ENCODE results near the gene SPECC1.

SPECC1 gene

GRCh38 chr17:20205609-20206008, 196.4 kb downstream of the SPECC1 start:
- DNase-seq (ENCODE audit: low spot score), result no peak
- Histone ChIP-seq H3K4me3 (no peak overlapping the region), H3K27ac (peak overlapping the region; percentile 37 to 53)
- TF ChIP-seq, protein P1, sequence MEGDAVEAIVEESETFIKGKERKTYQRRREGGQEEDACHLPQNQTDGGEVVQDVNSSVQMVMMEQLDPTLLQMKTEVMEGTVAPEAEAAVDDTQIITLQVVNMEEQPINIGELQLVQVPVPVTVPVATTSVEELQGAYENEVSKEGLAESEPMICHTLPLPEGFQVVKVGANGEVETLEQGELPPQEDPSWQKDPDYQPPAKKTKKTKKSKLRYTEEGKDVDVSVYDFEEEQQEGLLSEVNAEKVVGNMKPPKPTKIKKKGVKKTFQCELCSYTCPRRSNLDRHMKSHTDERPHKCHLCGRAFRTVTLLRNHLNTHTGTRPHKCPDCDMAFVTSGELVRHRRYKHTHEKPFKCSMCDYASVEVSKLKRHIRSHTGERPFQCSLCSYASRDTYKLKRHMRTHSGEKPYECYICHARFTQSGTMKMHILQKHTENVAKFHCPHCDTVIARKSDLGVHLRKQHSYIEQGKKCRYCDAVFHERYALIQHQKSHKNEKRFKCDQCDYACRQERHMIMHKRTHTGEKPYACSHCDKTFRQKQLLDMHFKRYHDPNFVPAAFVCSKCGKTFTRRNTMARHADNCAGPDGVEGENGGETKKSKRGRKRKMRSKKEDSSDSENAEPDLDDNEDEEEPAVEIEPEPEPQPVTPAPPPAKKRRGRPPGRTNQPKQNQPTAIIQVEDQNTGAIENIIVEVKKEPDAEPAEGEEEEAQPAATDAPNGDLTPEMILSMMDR (IDR thresholded peaks at IDR 0.05), result no peak

DNA sequence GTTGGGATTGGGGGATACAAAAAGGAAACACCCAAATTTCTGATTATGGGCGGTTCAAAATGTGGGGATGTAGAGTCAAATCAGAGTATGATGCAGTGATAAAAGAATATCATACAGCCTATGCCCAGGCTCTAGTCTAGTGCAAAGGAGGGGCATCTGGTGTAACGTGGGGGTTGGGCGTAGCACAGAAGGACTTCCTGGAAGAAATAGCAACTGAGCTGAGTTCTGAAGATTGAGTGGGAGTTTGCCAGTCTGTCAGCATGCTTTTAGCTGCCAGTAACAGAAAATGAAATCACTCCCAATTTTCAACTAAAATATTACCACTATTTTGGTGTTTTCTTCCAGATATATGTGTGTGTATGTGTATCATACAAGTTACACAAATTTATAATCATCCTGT, 196.9 kb downstream of the SPECC1 start:
- no peak overlapping the region for H3K4me3 ChIP-seq
- TF ChIP-seq, protein P1 (IDR thresholded peaks at IDR 0.05), result no peak
- DNase-seq (ENCODE audit: low spot score), result no peak
- peak overlapping the region; percentile 37 to 53 for H3K27ac ChIP-seq

- DNase-seq (ENCODE audit: low spot score), result no peak
- Histone ChIP-seq H3K4me3 (no peak overlapping the region), H3K27ac (peak overlapping the region; percentile 37 to 63)
- TF ChIP-seq, protein P1 (IDR thresholded peaks at IDR 0.05), result no peak
Observed at GRCh38 chr17:20206591-20206990, 197.4 kb downstream of the SPECC1 start.

DNA sequence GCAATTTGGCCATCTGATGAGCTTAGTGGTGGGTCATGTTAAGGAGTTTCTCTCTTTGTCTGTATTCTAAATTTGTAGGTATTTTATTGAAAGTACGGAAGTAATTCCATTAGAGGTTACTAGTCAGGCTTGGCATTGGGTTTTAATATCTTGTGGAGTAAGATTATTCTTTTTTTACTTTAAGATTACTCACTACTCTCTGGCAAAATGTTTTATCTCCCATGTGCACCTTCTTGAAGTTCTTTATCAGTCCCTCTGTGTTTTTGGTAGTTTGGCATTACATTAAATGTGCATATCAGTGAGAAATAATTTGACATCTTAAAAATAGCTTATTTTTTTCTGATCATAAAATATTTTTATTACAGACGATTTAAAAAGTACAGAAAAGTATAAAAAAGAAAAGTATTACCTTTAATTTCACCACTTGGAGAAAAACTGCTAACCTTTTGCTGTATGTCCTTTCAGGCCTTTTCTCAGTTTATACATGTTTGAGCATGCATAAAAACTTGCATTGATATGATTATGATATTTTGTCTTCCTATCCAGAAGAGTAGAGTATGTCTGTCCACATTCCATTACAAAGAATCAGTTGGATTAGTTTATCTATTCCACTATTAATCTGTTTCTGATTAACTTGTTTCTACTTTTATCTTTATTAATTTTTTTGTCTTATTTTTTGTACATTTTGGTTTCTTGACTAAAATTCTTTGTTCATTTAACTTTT, 198.3 kb downstream of the SPECC1 start:
- H3K4me3 ChIP-seq, result no peak overlapping the region
- TF ChIP-seq, protein P1 (IDR thresholded peaks at IDR 0.05), result no peak
- no peak for DNase-seq (ENCODE audit: low spot score)
- peak overlapping the region in 1 of 2 donors; percentile 63 for H3K27ac ChIP-seq

DNA sequence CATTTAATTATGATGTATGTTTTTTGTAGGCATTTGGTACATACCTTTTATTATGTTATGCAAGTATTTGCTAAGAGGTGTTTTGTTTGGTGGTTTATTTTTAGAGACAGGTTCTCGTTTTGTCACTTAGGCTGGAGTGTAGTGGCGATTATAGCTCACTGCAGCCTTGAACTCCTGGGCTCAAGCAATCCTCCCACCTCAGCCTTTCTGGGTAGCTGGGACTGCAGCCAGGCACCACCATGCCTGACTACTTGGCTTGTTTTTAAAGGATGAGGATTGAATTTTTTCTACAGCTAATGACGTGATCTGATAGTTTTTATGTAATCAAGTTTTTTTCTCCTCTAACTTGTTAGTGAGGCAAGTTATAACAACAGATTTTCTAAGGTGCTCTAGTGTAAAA, 199.6 kb downstream of the SPECC1 start:
- no peak overlapping the region for H3K4me3 ChIP-seq
- DNase-seq (ENCODE audit: low spot score), result no peak
- no peak overlapping the region for H3K27ac ChIP-seq

GRCh38 chr17:20210180-20210579, 201.0 kb downstream of the SPECC1 start:
- TF ChIP-seq, protein P1 (IDR thresholded peaks at IDR 0.05), result no peak
- DNase-seq (ENCODE audit: low spot score), result no peak
- peak overlapping the region in 1 of 2 donors; percentile 2 for H3K27ac ChIP-seq
- H3K4me3 ChIP-seq, result no peak overlapping the region

More for the DNA sequence above, 199.6 kb downstream of the SPECC1 start:
- TF ChIP-seq, protein P1 (IDR thresholded peaks at IDR 0.05), result no peak

DNA sequence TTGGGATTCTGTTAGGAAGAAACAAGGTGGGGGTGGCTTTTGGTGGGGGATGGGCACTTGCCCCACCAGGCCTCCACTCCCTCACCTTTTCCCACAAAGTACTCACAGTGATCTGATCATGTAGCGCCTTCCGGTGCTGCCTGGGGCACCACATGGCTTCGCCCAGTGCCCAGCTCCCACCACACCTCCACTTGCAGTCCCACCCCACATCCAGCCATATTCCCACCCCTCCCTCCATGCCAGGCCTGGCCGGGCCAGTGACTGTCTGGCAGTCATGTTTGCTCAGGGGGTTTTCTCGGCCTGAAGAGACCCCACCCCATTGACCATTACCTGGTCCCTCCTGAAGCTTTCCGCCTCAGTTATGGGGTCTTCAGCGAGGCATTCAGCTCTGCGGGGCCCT, 201.5 kb downstream of the SPECC1 start:
- Histone ChIP-seq H3K27ac (no peak overlapping the region), H3K4me3 (no peak overlapping the region)
- DNase-seq (ENCODE audit: low spot score), result no peak
- TF ChIP-seq, protein P1 (IDR thresholded peaks at IDR 0.05), result no peak
